Upper lobe of left lung (tissue), 6 donors: ENCODE results near the gene EBF4. TPM values are rescaled to one million over a fixed set of nuclear protein-coding genes. Genes with fewer than 3 reads are reported as not detected.
A peak's percentile ranks its signal among the peaks of the same experiment; 100 is the strongest.

ENCODE experiments used
- ATAC-seq, 2 donors: fragments of 200-7000 bp; cut with Tn5 transposase; one replicate each; pipeline ENCODE4 v1.9.1; 2022; ENCODE audit warnings: mild to moderate bottlenecking in 2 of 2, moderate library complexity in 2 of 2; ENCODE audit not compliant: low FRiP score in 2 of 2
- DNase-seq, 2 donors: peaks; one replicate each; pipeline ENCODE4 v3.0.0-alpha.2; 2019 to 2020
- H3K27ac ChIP-seq, 4 donors: fragments of 200-600 bp; sonication (generic); one replicate each; pipeline ENCODE4 v1.5.1; 2016 to 2019
- H3K27me3 ChIP-seq, 4 donors: fragments of 200-600 bp; sonication (generic); one replicate each; pipeline ENCODE4 v1.5.1; 2017 to 2019
- H3K36me3 ChIP-seq, 4 donors: fragments of 200-600 bp; sonication (generic); one replicate each; pipeline ENCODE4 v1.5.1; 2016 to 2019
- H3K4me1 ChIP-seq, 4 donors: fragments of 200-600 bp; sonication (generic); one replicate each; pipeline ENCODE4 v1.5.1; 2018 to 2019
- H3K4me3 ChIP-seq, 4 donors: fragments of 200-600 bp; sonication (generic); one replicate each; pipeline ENCODE4 v1.5.1; 2017 to 2019; ENCODE audit warnings: mild to moderate bottlenecking in 2 of 4, moderate library complexity in 1 of 4
- H3K9me3 ChIP-seq, 4 donors: fragments of 200-600 bp; sonication (generic); one replicate each; pipeline ENCODE4 v1.5.1; 2018 to 2019
- CTCF ChIP-seq, 6 experiments: fragments of 450-650 bp in 4 of 6; fragments of 200-600 bp in 2 of 6; sonication (generic) in 2 of 6; IDR thresholded peaks; one replicate each; pipeline ENCODE4 v1.5.1; 2016 to 2019; ENCODE audit warnings: antibody characterized with exemption in 6 of 6
- EP300 ChIP-seq, 4 donors: sonication (generic); formaldehyde crosslinking; IDR thresholded peaks; one replicate each; pipeline ENCODE4 v1.5.1; 2017; ENCODE audit warnings: antibody characterized with exemption in 4 of 4, control low read depth in 2 of 4
- POLR2A ChIP-seq, 4 donors: fragments of 450-650 bp; IDR thresholded peaks; one replicate each; pipeline ENCODE4 v1.5.1; 2016 to 2017; ENCODE audit warnings: antibody characterized with exemption in 4 of 4, mild to moderate bottlenecking in 2 of 4
- POLR2AphosphoS5 ChIP-seq, 2 donors: sonication (generic); formaldehyde crosslinking; IDR thresholded peaks; one replicate each; pipeline ENCODE4 v1.5.1; 2017; ENCODE audit warnings: antibody characterized with exemption in 2 of 2
- WGBS, 2 donors: methylation state at CpG; one replicate each; pipeline ENCODE4 v1.1.5; 2017 to 2018; 5-methylcytosine and 5-hydroxymethylcytosine counted together
- total RNA-seq, 6 donors: library from RNA; depleted of rRNA in 4 of 6; stranded (reverse); fragments of >200 nt in 4 of 6; gene quantifications; one replicate each; pipeline versions ENCODE4 v1.1.0 to v1.2.1, GENCODE V29; 2016 to 2021
- donor health status: DM: no; HTN: no; CAD: no; lungs with moderate emphysema.
- donor health status: DM: no; HTN: yes; CAD: no; lungs with severe emphysema.

The EBF4 gene
- total RNA-seq, 6 donors from 2014 or later = 7.8 to 23.7 (median 12.9) TPM

- peaks cover 0 to 14% (median 4%) of the 10 kb centered on the region in 4 donors for H3K27me3 ChIP-seq
- DNase-seq = peak in 1 of 2 donors; percentile 87
- WGBS, 2 donors = 0% methylated on average over 3 of the region's 64 CpGs; no CpG with 5 or more reads in 1 of the 2 donors
Measured at GRCh38 chr20:2692886-2693285, 306 bp downstream of the EBF4 start.

GRCh38 chr20:2693286-2694007 lies 867 bp downstream of the EBF4 start:
- DNase-seq (peak in 1 of 2 donors; percentile 90), ATAC-seq (peak in 1 of 2 donors; percentile 46)
- H3K27me3 ChIP-seq = peaks cover 0 to 14% (median 4%) of the 10 kb centered on the region in 4 donors

More at GRCh38 chr20:2692886-2693285, 306 bp downstream of the EBF4 start:
- TF ChIP-seq POLR2A (IDR thresholded peaks at IDR 0.05) (no peak), CTCF (IDR thresholded peaks at IDR 0.05) (no peak), POLR2AphosphoS5 (IDR thresholded peaks at IDR 0.05) (no peak), EP300 (IDR thresholded peaks at IDR 0.05) (no peak)
- Histone ChIP-seq H3K27ac (peak overlapping the region in 2 of 4 donors; percentile 69 to 84), H3K36me3 (no peaks in the 10 kb centered on the region), H3K4me3 (peak overlapping the region in 3 of 4 donors; percentile 53 to 64 (median 63)), H3K4me1 (peaks cover 9 to 26% (median 16%) of the 10 kb centered on the region in 4 donors), H3K9me3 (no peaks in the 10 kb centered on the region)
- no peak for ATAC-seq

GRCh38 chr20:2694008-2694471 lies 1.5 kb downstream of the EBF4 start:
- Histone ChIP-seq H3K36me3 (no peaks in the 10 kb centered on the region), H3K27ac (peak overlapping the region in 3 of 4 donors; percentile 40 to 84 (median 69)), H3K4me1 (peaks cover 6 to 22% (median 16%) of the 10 kb centered on the region in 4 donors), H3K27me3 (peaks cover 0 to 14% (median 4%) of the 10 kb centered on the region in 4 donors), H3K9me3 (no peaks in the 10 kb centered on the region), H3K4me3 (peak overlapping the region in 3 of 4 donors; percentile 53 to 64 (median 63))
- no peak for DNase-seq
- TF ChIP-seq POLR2AphosphoS5 (IDR thresholded peaks at IDR 0.05) (no peak), CTCF (IDR thresholded peaks at IDR 0.05) (no peak), EP300 (IDR thresholded peaks at IDR 0.05) (no peak), POLR2A (IDR thresholded peaks at IDR 0.05) (no peak)
- ATAC-seq = peak in 1 of 2 donors; percentile 2
- WGBS, 2 donors = 32 to 54% methylated on average over 12 to 21 of the region's 23 CpGs

More at GRCh38 chr20:2693286-2694007, 867 bp downstream of the EBF4 start:
- no peak for TF ChIP-seq EP300 (IDR thresholded peaks at IDR 0.05)
- no peak for TF ChIP-seq CTCF (IDR thresholded peaks at IDR 0.05)
- no peak for TF ChIP-seq POLR2AphosphoS5 (IDR thresholded peaks at IDR 0.05)
- TF ChIP-seq POLR2A (IDR thresholded peaks at IDR 0.05) = no peak
- Histone ChIP-seq H3K36me3 (no peaks in the 10 kb centered on the region), H3K4me3 (peak overlapping the region; percentile 52 to 64 (median 58)), H3K4me1 (peaks cover 6 to 22% (median 16%) of the 10 kb centered on the region in 4 donors), H3K27ac (peak overlapping the region in 3 of 4 donors; percentile 40 to 84 (median 69)), H3K9me3 (no peaks in the 10 kb centered on the region)
- 9% methylated on average over 7 of the region's 89 CpGs; no CpG with 5 or more reads in 1 of the 2 donors for WGBS, 2 donors

GRCh38 chr20:2694519-2694918 lies 1.9 kb downstream of the EBF4 start:
- Histone ChIP-seq H3K27me3 (peaks cover 0 to 14% (median 4%) of the 10 kb centered on the region in 4 donors), H3K9me3 (no peaks in the 10 kb centered on the region), H3K4me3 (no peak overlapping the region), H3K27ac (no peak overlapping the region), H3K4me1 (peaks cover 6 to 22% (median 16%) of the 10 kb centered on the region in 4 donors), H3K36me3 (no peaks in the 10 kb centered on the region)
- DNase-seq = no peak
- WGBS, 2 donors = 55 to 63% methylated on average over 12 to 13 of the region's 13 CpGs
- TF ChIP-seq EP300 (IDR thresholded peaks at IDR 0.05) (no peak), POLR2A (IDR thresholded peaks at IDR 0.05) (no peak), POLR2AphosphoS5 (IDR thresholded peaks at IDR 0.05) (no peak), CTCF (IDR thresholded peaks at IDR 0.05) (no peak)
- ATAC-seq = no peak
